H1 (cell line): Measurements from ENCODE around the gene HOXC13. TPM values are rescaled to one million over a fixed set of nuclear protein-coding genes. Genes with fewer than 3 reads are reported as not detected.

ENCODE experiments used
- CTCF ChIA-PET: fragments of 300-600 bp; sonication (Branson Sonifier 250); formaldehyde crosslinking; loops from one replicate; lab custom pipeline; 2021; ENCODE audit not compliant: partially characterized antibody; lab: Charles Lee
- POLR2A ChIA-PET: fragments of 300-600 bp; sonication (Branson Sonifier 250); formaldehyde crosslinking; loops from one replicate; lab custom pipeline; 2021; ENCODE audit warnings: inconsistent platforms; ENCODE audit not compliant: partially characterized antibody; lab: Charles Lee
- DNase-seq, 2 experiments: peaks; one replicate each; pipeline versions ENCODE4 v3.0.0 to v3.0.0-alpha.2; 2010 to 2022; ENCODE audit warnings: low spot score in 2 of 2, low read depth in 1 of 2, mixed read lengths in 1 of 2
- FAIRE-seq: peaks from 2 replicates; lab custom pipeline; 2011; peaks lifted over from hg19 to GRCh38; lab: Jason Lieb, UNC
- H2AFZ ChIP-seq: 2 replicates; pipeline ENCODE4 v1.8.1; 2012; ENCODE audit warnings: low read length, inconsistent platforms
- H2AK5ac ChIP-seq: 2 replicates; pipeline ENCODE4 v1.6.1; 2013; ENCODE audit warnings: low read depth, low read length
- H2BK120ac ChIP-seq: replicated peaks from 2 replicates; pipeline ENCODE3; 2013; ENCODE audit warnings: low read depth, low read length, inconsistent platforms
- H2BK12ac ChIP-seq: 2 replicates; pipeline ENCODE4 v1.6.1; 2013; ENCODE audit warnings: low read depth, low read length
- H2BK15ac ChIP-seq: 2 replicates; pipeline ENCODE4 v1.6.1; 2013; ENCODE audit warnings: low read length
- H2BK20ac ChIP-seq: 2 replicates; pipeline ENCODE4 v1.6.1; 2013; ENCODE audit warnings: low read length
- H2BK5ac ChIP-seq: 2 replicates; pipeline ENCODE4 v1.6.1; 2013; ENCODE audit warnings: low read depth, low read length
- H3K14ac ChIP-seq: 2 replicates; pipeline ENCODE4 v1.6.1; 2013; ENCODE audit warnings: inconsistent platforms; ENCODE audit not compliant: insufficient read length
- H3K18ac ChIP-seq: 2 replicates; pipeline ENCODE4 v1.6.1; 2013; ENCODE audit warnings: low read length; ENCODE audit errors: extremely low read depth
- H3K23ac ChIP-seq: 2 replicates; pipeline ENCODE4 v1.6.1; 2013; ENCODE audit warnings: inconsistent platforms; ENCODE audit not compliant: insufficient read length
- H3K23me2 ChIP-seq: 2 replicates; pipeline ENCODE4 v1.6.1; 2013; ENCODE audit warnings: low read depth, low read length
- H3K27ac ChIP-seq: 2 replicates; pipeline ENCODE4 v1.6.1; 2011; ENCODE audit warnings: low read depth, low read length, inconsistent platforms
- H3K27me3 ChIP-seq, 4 experiments: replicated peaks in 1 of 4; 1 replicate in 1 of 4; 2 replicates in 3 of 4; pipeline versions ENCODE4 v1.6.1 to v1.8.1; 2011 to 2013; ENCODE audit warnings: low read length in 3 of 4, mild to moderate bottlenecking in 3 of 4, inconsistent platforms in 2 of 4, mixed read lengths in 2 of 4, moderate library complexity in 1 of 4; ENCODE audit not compliant: control insufficient read depth in 3 of 4, insufficient read depth in 3 of 4; ENCODE audit errors: extremely low read depth in 1 of 4
- H3K36me3 ChIP-seq, 4 experiments: 2 replicates each; pipeline versions ENCODE4 v1.6.1 to v1.8.1; 2011 to 2013; ENCODE audit warnings: mild to moderate bottlenecking in 4 of 4, low read length in 3 of 4, moderate library complexity in 2 of 4, control low read depth in 1 of 4, inconsistent platforms in 1 of 4; ENCODE audit not compliant: insufficient read depth in 4 of 4, control insufficient read depth in 2 of 4
- H3K4ac ChIP-seq: replicated peaks from 2 replicates; pipeline ENCODE3; 2013; ENCODE audit warnings: low read length, low read depth, mixed read lengths, inconsistent platforms; ENCODE audit not compliant: insufficient read length
- H3K4me1 ChIP-seq, 4 experiments: replicated peaks in 1 of 4; 1 replicate in 1 of 4; 2 replicates in 3 of 4; pipeline versions ENCODE4 v1.6.1 to v1.8.1; 2011 to 2013; ENCODE audit warnings: low read length in 3 of 4, inconsistent platforms in 2 of 4, mixed read lengths in 1 of 4; ENCODE audit not compliant: insufficient read depth in 4 of 4, control insufficient read depth in 3 of 4
- H3K4me2 ChIP-seq, 2 experiments: 2 replicates each; pipeline versions ENCODE4 v1.6.1 to v1.8.1; 2011 to 2013; ENCODE audit warnings: low read depth in 2 of 2, low read length in 2 of 2, control low read depth in 1 of 2, inconsistent platforms in 1 of 2, mild to moderate bottlenecking in 1 of 2; ENCODE audit not compliant: insufficient read depth in 1 of 2
- H3K4me3 ChIP-seq, 4 experiments: fragments of 200-600, 300-600 bp in 1 of 4; sonication (generic), shearing (Covaris generic), sonication (Bioruptor Twin) in 1 of 4; 2 replicates each; pipeline versions ENCODE4 v1.5.1 to v1.8.1; 2011 to 2016; ENCODE audit warnings: low read length in 4 of 4, low read depth in 3 of 4, control low read depth in 2 of 4, inconsistent platforms in 2 of 4, mild to moderate bottlenecking in 2 of 4, mixed read lengths in 1 of 4, moderate library complexity in 1 of 4; ENCODE audit not compliant: insufficient read depth in 2 of 4; ENCODE audit errors: extremely low read depth in 1 of 4
- H3K56ac ChIP-seq: replicated peaks from 2 replicates; pipeline ENCODE3; 2013; ENCODE audit warnings: low read depth, mild to moderate bottlenecking, mixed read lengths, low read length, inconsistent platforms; ENCODE audit not compliant: insufficient read length
- H3K79me1 ChIP-seq: 2 replicates; pipeline ENCODE4 v1.6.1; 2013; ENCODE audit warnings: low read depth, low read length, control low read depth
- H3K79me2 ChIP-seq, 2 experiments: 2 replicates each; pipeline versions ENCODE4 v1.6.1 to v1.8.1; 2012 to 2013; ENCODE audit warnings: low read length in 2 of 2, mild to moderate bottlenecking in 2 of 2, inconsistent platforms in 1 of 2; ENCODE audit not compliant: insufficient read depth in 2 of 2, control insufficient read depth in 1 of 2
- H3K9ac ChIP-seq, 4 experiments: replicated peaks in 1 of 4; 1 replicate in 1 of 4; 2 replicates in 3 of 4; pipeline versions ENCODE4 v1.6.1 to v1.8.1; 2011 to 2013; ENCODE audit warnings: low read depth in 3 of 4, low read length in 3 of 4, control low read depth in 2 of 4, mild to moderate bottlenecking in 2 of 4, moderate library complexity in 2 of 4, inconsistent platforms in 1 of 4; ENCODE audit errors: extremely low read depth in 1 of 4
- H3K9me3 ChIP-seq, 2 experiments: 2 replicates each; pipeline versions ENCODE4 v1.6.1 to v1.8.1; 2012 to 2013; ENCODE audit warnings: mild to moderate bottlenecking in 2 of 2, moderate library complexity in 2 of 2, control low read depth in 1 of 2, inconsistent platforms in 1 of 2, low read depth in 1 of 2, low read length in 1 of 2, mixed read lengths in 1 of 2; ENCODE audit not compliant: insufficient read depth in 2 of 2
- H4K20me1 ChIP-seq, 2 experiments: replicated peaks in 1 of 2; 2 replicates each; pipeline versions ENCODE3 to v1.8.1; 2011 to 2013; ENCODE audit warnings: inconsistent platforms in 2 of 2, low read length in 2 of 2, mild to moderate bottlenecking in 1 of 2; ENCODE audit not compliant: insufficient read depth in 2 of 2, control insufficient read depth in 1 of 2
- H4K5ac ChIP-seq: 2 replicates; pipeline ENCODE4 v1.6.1; 2013; ENCODE audit warnings: low read length, low read depth, mixed read lengths, inconsistent platforms; ENCODE audit not compliant: insufficient read length
- H4K8ac ChIP-seq: 2 replicates; pipeline ENCODE4 v1.8.0; 2013; ENCODE audit warnings: mild to moderate bottlenecking, moderate library complexity, low read length, inconsistent platforms; ENCODE audit not compliant: insufficient read depth; ENCODE audit errors: extremely low read depth
- H4K91ac ChIP-seq: replicated peaks from 2 replicates; pipeline ENCODE3; 2013; ENCODE audit warnings: low read length, mixed read lengths, inconsistent platforms; ENCODE audit not compliant: insufficient read length
- WGBS, 2 experiments: shearing (Covaris generic) in 1 of 2; methylation state at CpG; one replicate each; pipeline versions ENCODE4 v1.1.6 to v1.1.7; 2013 to 2015; ENCODE audit warnings: low lambda C conversion rate in 2 of 2, mixed read lengths in 2 of 2, inconsistent platforms in 1 of 2, low coverage in 1 of 2, missing lambda C conversion rate in 1 of 2; ENCODE audit not compliant: insufficient replicate concordance in 2 of 2, insufficient coverage in 1 of 2, insufficient read length in 1 of 2; ENCODE audit errors: extremely low coverage in 1 of 2, missing lambda C conversion rate in 1 of 2; 5-methylcytosine and 5-hydroxymethylcytosine counted together
- polyA plus RNA-seq, 7 experiments: library from polyadenylated mRNA; depleted of rRNA in 3 of 7; stranded (reverse) in 5 of 7; unstranded in 2 of 7; fragments of >200 nt in 5 of 7; fragments of 200-250 nt in 2 of 7; gene quantifications; 1 replicate in 5 of 7; 2 replicates in 1 of 7; 4 replicates in 1 of 7; pipeline versions ENCODE4 v1.2.1 to v1.2.3, GENCODE V29; 2011 to 2013; ENCODE audit warnings: missing spikeins in 2 of 7, mixed read lengths in 2 of 7
- total RNA-seq: library from RNA; stranded (reverse); fragmentation: NEBNext Ultra II Directional; extraction: Animal tissue kit (Norgen Biotek cat#: 25700); gene quantifications from 2 replicates; pipeline ENCODE4 v1.2.1, GENCODE V29; 2021
- TF ChIP-seq, protein P1 (sequence below), 3 experiments: IDR thresholded peaks; 1 replicate in 2 of 3; 2 replicates in 1 of 3; pipeline versions ENCODE4 v1.5.1 to v1.6.1; 2011; ENCODE audit warnings: low read length in 3 of 3, mild to moderate bottlenecking in 3 of 3, inconsistent platforms in 2 of 3, low read depth in 1 of 3, moderate library complexity in 1 of 3; ENCODE audit not compliant: insufficient read depth in 1 of 3; ENCODE audit errors: control extremely low read depth in 1 of 3
- TF ChIP-seq, protein P2 (sequence below): IDR thresholded peaks from 2 replicates; pipeline ENCODE4 v1.6.1; 2011; ENCODE audit warnings: low read depth, mild to moderate bottlenecking, low read length; ENCODE audit not compliant: insufficient read depth

Gene HOXC13
- total and polyA plus RNA-seq, 2 of the 8 experiments (the other 6 are each of a cell fraction or from before 2014, with no cell fraction given): 0.02 TPM; not detected in 1

GRCh38 chr12:53899230-53899629 lies 39.4 kb upstream of the HOXC13 start:
- Histone ChIP-seq H3K36me3 (no peaks in the 10 kb centered on the region), H4K5ac (no peak overlapping the region)
- TF ChIP-seq, protein P1, sequence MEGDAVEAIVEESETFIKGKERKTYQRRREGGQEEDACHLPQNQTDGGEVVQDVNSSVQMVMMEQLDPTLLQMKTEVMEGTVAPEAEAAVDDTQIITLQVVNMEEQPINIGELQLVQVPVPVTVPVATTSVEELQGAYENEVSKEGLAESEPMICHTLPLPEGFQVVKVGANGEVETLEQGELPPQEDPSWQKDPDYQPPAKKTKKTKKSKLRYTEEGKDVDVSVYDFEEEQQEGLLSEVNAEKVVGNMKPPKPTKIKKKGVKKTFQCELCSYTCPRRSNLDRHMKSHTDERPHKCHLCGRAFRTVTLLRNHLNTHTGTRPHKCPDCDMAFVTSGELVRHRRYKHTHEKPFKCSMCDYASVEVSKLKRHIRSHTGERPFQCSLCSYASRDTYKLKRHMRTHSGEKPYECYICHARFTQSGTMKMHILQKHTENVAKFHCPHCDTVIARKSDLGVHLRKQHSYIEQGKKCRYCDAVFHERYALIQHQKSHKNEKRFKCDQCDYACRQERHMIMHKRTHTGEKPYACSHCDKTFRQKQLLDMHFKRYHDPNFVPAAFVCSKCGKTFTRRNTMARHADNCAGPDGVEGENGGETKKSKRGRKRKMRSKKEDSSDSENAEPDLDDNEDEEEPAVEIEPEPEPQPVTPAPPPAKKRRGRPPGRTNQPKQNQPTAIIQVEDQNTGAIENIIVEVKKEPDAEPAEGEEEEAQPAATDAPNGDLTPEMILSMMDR (IDR thresholded peaks at IDR 0.05; ENCODE audit: control extremely low read depth in 1 of 3, insufficient read depth in 1 of 3, low read depth in 1 of 3, low read length in 3 of 3): no peak
- TF ChIP-seq, protein P2, sequence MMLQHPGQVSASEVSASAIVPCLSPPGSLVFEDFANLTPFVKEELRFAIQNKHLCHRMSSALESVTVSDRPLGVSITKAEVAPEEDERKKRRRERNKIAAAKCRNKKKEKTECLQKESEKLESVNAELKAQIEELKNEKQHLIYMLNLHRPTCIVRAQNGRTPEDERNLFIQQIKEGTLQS: no peak

More at GRCh38 chr12:53899230-53899629, 39.4 kb upstream of the HOXC13 start:
- Histone ChIP-seq H3K4me1 (no peaks in the 10 kb centered on the region), H2BK5ac (no peak overlapping the region), H3K23ac (no peak overlapping the region), H3K18ac (no peak overlapping the region), H2BK15ac (no peak overlapping the region), H3K4ac (no peak overlapping the region), H3K9me3 (no peaks in the 10 kb centered on the region), H3K56ac (no peak overlapping the region), H3K27me3 (peaks cover 0 to 1% (median 0%) of the 10 kb centered on the region in 4 experiments; a peak in 3 of 7 replicates), H3K14ac (no peak overlapping the region), H2AFZ (no peak overlapping the region), H3K79me1 (no peaks in the 10 kb centered on the region), H4K91ac (no peak overlapping the region), H3K27ac (no peak overlapping the region), H2BK20ac (no peak overlapping the region), H2AK5ac (peak overlapping the region; percentile 53; the same call in 1 of the 2 replicates), H3K9ac (no peak overlapping the region), H2BK120ac (no peak overlapping the region), H4K8ac (no peak overlapping the region), H3K23me2 (peaks cover 2% of the 10 kb centered on the region; the same call in 1 of the 2 replicates), H4K20me1 (no peaks in the 10 kb centered on the region), H3K4me3 (no peak overlapping the region), H3K4me2 (no peak overlapping the region), H3K79me2 (no peaks in the 10 kb centered on the region), H2BK12ac (no peak overlapping the region)
- DNase-seq (no peak), FAIRE-seq (no peak)
- POLR2A ChIA-PET: no interaction called here
- 83% methylated on average over 1 of the region's 1 CpG; no CpG with 5 or more reads in 1 of the 2 experiments for WGBS, 2 experiments
- CTCF ChIA-PET: interaction anchor here (0.7 to 1.2 kb wide), 5 partner anchors 15 to 142 kb away, joined by 3 to 4 read pairs (median 3); no protein-coding TSS in a partner anchor
